K562 (cell line): Measurements from ENCODE around the gene CBX2.

ENCODE experiments used
- CHD7 ChIP-seq: fragments of 200-600 bp; sonication (generic); IDR thresholded peaks from one replicate; pipeline ENCODE4 v1.6.1; 2012; ENCODE audit warnings: mild to moderate bottlenecking, low read depth, low read length, inconsistent platforms
- CTCF ChIP-seq, 3 experiments: IDR thresholded peaks in 2 of 3; conservative IDR thresholded peaks in 1 of 3; 2 replicates each; pipeline ENCODE4 v1.5.1; 2011 to 2012; ENCODE audit warnings: low read length in 3 of 3, mild to moderate bottlenecking in 3 of 3, control low read depth in 2 of 3, improper control_type of control experiment in 1 of 3, inconsistent platforms in 1 of 3, low read depth in 1 of 3, mixed read lengths in 1 of 3, moderate library complexity in 1 of 3; ENCODE audit not compliant: insufficient read depth in 2 of 3
- GABPB1 ChIP-seq: sonication (generic); formaldehyde crosslinking; IDR thresholded peaks from 2 replicates; pipeline ENCODE4 v1.8.0; 2022; ENCODE audit warnings: mild to moderate bottlenecking, missing genetic modification reagents

GRCh38 chr17:79813297-79814126 is 35.6 kb downstream of the CBX2 start:
- no peak for TF ChIP-seq CTCF (IDR thresholded peaks at IDR 0.05 in 2 of 3, conservative IDR thresholded peaks at IDR 0.05 in 1 of 3; ENCODE audit: insufficient read depth in 2 of 3, low read depth in 1 of 3, low read length in 3 of 3)
- TF ChIP-seq CHD7, result no peak
- TF ChIP-seq GABPB1 (CRISPR knock-in tag), result no peak
